GM20431 (cell line): ENCODE data around the gene CXCL11.
"Not testable (repeated sequence)": the region's sequence is repeated elsewhere in the genome, so short reads cannot be mapped to it uniquely, and the experiment has no call there.

Source experiments
- in situ Hi-C: fragments of 300-500 bp; cut with MseI, MboI; formaldehyde crosslinking; loops from one replicate; pipeline ENCODE4 v1.15.0; 2020; ENCODE audit warnings: low sequenced_read_pairs; ENCODE audit not compliant: unreplicated experiment

CXCL11 gene

DNA sequence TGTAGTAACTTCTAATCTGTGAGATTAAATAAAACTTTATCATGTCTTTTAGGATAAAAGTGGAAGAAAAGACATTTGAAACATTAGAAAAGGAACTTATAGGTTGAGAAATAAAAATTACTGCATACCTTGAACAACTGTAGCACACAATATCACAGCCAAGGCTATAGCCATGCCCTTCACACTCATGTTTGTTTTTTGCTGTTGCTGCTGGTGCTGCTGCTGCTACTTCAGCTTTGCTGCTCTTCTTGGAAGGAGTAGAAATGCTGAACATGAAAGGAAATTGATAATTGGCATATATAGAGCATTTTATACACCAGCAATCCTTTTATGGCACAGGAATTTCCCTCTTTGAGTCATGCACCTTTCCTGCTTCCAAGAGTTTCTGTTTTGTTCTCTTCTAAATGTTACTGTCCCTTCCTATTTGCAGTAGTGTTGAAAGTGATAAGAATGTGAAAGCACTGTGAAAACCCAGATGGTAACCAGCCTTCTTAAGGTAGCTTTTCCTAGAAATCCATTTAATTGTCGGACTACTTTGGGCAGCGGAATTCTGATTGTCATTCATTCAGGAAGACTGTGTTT, at the start of gene CXCL11:
TSS of gene CXCL11 (minus strand) at position 272 of the 582 bp plus-strand sequence. CDS start at position 189, 83 bp downstream.
- in situ Hi-C loops: no loop called here

DNA sequence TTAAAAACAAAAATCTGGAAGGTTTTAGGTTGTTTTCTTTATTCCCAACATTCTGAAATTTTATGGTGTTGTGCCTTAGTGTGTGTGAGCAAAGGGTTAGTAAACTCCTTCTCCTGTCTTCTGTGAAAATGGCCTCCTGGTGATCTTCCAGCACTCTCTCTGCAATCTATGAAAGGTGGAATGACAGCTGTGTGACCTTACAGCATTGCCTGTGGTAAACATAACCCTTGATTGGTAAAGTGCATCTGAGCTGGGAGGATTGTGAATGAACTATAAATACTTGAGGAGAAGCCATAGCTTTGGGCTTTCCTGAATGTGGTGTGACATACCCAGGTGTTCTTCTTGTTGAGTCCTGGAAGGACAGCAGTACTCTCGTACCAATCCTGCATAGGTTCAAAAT, 48.7 kb upstream of the CXCL11 start:
- in situ Hi-C loops: no loop called here

GRCh38 chr4:76083386-76083988, 47.6 kb upstream of the CXCL11 start:
- in situ Hi-C loops: no loop called here

DNA sequence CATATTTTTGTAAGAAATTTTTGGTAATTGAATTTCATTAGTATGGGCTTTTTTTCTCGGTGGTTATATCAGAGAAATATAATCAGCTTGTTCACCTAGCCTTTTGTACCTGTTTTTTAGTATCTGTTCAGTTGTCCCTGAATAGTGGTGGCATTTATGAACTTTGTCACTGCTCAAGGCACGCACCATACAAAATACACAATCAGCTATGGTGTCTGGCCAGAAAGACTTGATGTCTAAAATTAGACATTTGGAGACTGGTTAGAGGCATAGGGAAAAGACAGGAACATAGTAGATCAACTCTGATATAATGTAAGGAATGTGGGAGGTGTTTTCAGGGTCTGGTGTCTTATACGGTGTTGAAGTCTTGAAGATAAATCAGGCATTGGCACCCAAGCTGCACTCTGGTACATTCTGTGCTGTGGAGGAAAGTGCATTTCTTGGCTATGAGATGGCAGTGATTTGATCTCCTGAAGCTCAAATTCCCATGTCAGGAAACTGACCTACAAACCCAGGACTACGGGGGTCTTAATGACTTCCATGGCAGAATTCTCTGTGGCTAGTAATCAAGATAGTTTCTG, 42.3 kb upstream of the CXCL11 start:
- in situ Hi-C loops: no loop called here

DNA sequence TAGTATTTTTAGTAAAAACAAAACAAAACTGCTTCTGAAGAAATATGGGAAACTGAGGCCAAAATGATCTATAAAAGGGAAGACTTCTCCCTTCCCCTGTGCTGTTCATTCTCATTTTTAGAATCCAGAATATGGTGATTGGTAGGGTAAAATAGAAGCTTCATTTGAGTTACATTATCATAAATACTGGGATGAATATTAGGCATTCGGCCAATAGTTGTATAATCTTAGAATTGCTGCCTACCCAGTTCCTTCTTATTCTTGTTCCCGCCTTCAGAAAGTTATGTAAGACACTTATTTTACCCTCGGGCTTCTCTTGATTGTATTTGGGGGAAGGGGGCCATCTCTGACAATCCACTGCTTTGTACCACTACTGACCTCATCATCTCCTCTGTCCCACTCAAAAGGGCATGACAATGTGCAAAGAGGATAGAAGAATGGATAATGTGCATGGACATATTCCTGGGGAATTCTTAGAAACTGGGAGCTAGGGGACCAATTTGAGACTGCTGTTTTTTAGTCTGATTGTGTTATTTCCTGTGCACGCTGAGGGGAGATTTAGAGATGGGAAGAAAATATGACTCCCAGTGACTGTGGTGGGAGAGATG, 39.2 kb upstream of the CXCL11 start:
- in situ Hi-C loops: no loop called here

GRCh38 chr4:76074468-76074867, 38.6 kb upstream of the CXCL11 start, which contains the start of gene ART3:
TSS of gene ART3 (plus strand) at chr4:76074709. CDS start at chr4:76075890, 1,181 bp downstream.
- in situ Hi-C loops: no loop called here

DNA sequence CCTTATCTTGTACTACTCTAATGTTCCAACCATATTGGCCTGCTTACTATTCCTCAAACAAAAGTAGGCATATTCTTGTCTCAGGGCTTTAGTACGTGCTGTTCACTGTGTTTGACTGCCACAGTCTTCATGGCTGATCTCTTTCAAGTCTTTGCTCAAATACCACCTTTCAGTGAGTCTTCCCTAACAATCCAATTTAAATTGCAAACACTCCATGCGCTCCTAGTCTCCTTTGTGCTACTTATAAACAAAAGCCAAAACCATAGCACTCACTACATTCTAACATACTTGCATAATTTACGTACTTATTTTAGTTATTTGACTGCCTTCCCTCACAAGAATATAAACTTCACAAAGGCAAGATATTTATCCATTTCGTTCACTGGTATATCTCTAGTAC, 36.9 kb upstream of the CXCL11 start:
- in situ Hi-C loops: no loop called here

GRCh38 chr4:76067652-76068286, 31.9 kb upstream of the CXCL11 start:
- in situ Hi-C loops: no loop called here

DNA sequence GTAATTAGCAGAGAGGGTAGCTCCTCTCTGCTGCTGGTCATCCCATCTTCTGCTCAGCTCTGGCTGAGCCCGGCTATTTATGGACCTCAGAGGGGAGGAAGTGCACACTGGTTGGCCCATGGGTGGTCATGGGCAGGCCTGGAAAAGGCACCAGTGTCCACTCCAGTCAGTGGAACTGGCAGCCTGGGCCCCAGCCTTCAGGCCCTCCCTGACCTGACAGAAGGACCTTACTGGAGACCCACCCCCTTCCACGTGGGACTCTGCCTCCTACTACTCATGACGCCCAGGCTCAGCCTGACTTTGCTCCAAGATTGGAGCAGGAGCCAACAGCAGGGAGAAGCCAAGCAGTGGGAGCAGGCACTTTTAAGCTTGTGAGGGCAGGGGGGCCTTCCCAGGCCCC, 30.7 kb upstream of the CXCL11 start:
- in situ Hi-C loops: no loop called here

DNA sequence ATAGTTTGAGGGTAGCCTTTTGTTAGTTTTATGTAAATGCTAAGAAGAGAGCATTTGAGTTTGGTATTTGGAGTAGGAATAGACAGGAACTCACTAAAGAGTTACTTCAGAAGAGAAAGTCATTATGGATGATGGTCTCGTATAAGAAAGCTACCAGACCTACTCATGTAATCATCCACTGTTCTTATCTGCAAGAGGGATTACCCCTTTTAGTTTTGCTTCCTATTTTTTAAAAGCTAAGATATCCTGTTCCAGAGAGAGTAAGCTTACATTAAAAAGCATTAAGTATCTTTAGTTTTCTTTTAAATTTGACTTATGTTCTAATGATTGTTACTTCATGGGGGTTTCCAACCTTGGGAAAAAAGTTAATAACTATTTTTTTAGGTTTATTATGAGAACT, 26.1 kb upstream of the CXCL11 start:
- in situ Hi-C loops: loop anchor here (5.0 kb wide), 1 partner anchor 60 kb away; no protein-coding TSS in a partner anchor

GRCh38 chr4:76061421-76061820, 25.6 kb upstream of the CXCL11 start:
- in situ Hi-C loops: loop anchor here (5.0 kb wide), 1 partner anchor 59 kb away; no protein-coding TSS in a partner anchor

GRCh38 chr4:76060506-76060905, 24.6 kb upstream of the CXCL11 start:
- in situ Hi-C loops: loop anchor here (5.0 kb wide), 1 partner anchor 58 kb away; no protein-coding TSS in a partner anchor

DNA sequence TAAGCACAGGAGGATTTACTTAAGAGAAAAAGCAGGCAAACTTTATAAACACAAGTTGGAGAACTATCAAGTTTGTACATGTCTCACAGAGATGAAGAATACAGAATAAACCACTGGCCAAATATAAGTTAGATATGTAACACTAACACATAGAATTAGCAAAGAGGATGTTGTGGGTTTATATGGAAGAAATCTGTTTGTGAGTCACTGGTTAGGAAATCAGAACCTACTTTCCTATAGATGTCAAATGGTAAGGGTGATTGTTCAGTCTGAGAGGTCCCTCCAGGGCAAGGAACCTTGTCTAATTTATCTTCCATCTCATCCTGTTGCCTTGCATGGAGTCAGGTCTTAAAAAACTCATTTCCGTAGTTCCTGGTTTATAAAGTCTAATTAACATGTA, 23.9 kb upstream of the CXCL11 start:
- in situ Hi-C loops: loop anchor here (5.0 kb wide), 1 partner anchor 57 kb away; no protein-coding TSS in a partner anchor

- in situ Hi-C loops: no loop called here
Observed at GRCh38 chr4:76058888-76059426, 23.1 kb upstream of the CXCL11 start.

DNA sequence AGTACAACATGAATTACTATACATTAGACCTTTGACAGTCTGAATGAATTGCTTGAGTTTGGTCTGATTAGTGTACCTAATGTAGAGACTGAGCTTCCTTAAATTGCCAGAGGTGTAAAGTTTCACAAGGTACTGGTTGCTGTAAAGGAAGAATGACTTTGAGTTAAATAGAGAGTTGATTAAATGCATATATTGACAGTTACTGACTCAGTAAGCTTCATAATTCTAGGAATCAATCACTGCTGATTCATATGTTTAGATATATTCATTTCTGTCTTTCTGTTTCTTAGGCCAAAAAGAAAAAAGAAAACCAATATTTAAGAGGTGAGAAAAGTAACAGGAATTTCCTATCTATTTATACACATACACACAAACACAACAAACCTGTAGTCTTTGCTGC, 22.4 kb upstream of the CXCL11 start:
- in situ Hi-C loops: no loop called here

- in situ Hi-C loops: no loop called here
Observed at GRCh38 chr4:76055421-76055820, 19.6 kb upstream of the CXCL11 start.

DNA sequence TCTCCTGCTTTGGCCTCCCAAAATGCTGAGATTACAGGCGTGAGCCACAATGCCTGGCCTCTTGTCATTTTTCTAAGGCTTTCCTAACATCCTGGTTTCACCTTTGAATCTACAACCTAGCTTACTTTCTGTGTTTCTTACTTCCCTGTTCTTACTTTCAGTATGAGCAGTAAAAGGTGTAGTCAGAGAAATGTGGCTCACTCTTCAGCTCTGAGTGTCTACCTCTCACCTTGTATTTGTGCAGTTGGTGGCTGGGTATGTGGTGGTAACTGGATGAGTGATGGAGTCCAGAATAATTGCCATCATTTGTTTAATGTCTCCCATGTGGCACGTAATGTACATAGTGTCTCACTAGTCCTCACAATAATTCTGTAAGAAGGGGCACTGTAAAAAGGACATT, 19.1 kb upstream of the CXCL11 start:
- in situ Hi-C loops: no loop called here

DNA sequence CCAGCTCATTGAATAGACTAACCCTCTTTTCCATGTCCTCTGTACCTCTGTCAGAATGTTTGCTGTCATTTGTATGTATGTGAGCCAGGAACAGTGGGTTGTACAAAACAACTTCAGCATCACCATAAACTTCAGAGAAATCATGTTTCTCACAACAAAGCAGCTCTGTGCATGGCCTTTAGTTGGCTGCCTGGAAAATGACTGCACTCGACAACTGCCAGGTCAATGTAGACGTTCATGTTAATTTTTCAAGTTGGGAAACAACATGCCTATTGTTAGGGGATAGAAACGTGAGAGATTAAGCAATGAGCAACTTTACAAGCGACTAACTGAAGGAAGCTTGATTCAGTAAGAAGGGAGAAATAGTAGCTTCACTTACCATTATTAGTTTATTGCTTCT, 17.9 kb upstream of the CXCL11 start:
- in situ Hi-C loops: no loop called here

GRCh38 chr4:76050560-76051050, 14.7 kb upstream of the CXCL11 start:
- in situ Hi-C loops: not testable (repeated sequence)

GRCh38 chr4:76049860-76050416, 14.1 kb upstream of the CXCL11 start:
- in situ Hi-C loops: not testable (repeated sequence)
